ENCODE measurements around the gene PLAU. TPM values are rescaled to one million over a fixed set of nuclear protein-coding genes. Genes with fewer than 3 reads are reported as not detected.
"Not testable (repeated sequence)": the region's sequence is repeated elsewhere in the genome, so short reads cannot be mapped to it uniquely, and the experiment has no call there.

The PLAU gene
- total and polyA plus RNA-seq, 3 donors from 2014 or later = 0.87 to 13.6 (median 1.7) TPM

DNA sequence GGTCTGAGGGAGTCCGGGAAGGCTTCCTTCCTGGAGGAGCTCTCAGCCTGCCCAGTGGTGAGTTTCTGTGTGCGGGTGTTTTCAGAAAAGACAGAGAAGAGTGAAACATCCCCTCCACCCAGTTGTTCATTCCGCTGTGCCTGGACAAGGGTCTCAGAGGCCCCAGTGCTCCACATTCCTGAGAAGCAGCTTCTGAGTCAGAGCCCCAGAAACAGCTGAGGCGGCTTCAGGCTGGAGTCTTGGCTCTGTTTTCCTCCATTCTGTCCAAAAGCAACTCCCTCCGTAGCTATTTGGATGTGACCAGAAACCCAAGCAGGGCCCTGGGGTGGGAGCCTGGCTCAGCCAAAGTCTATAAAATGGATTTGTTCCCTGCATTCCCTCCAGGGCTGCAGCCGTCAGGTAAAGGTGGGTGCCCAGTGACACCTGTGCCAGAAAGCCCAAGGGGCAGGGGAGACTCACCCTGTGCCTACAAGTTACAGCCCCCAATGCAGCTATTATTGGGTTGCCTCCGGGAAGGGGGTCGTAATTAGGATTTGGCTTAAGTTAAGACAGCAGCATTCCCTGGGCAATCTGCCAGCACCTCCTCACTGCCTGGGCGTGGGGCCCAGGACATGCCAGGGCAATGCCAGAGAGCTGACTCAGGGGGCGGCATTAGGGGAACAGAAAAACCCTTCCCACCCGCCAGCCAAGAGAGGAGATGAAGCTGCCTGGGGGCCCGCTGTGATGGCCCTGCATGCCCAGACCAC is 23.5 kb upstream of the PLAU start:
- Histone ChIP-seq H3K27ac (peak overlapping the region; percentile 21 to 50), H3K27me3 (no peaks in the 10 kb centered on the region), H3K9me3 (no peaks in the 10 kb centered on the region), H3K36me3 (ENCODE audit: low read depth, missing control alignments) (no peaks in the 10 kb centered on the region), H3K4me1 (peaks cover 29% of the 10 kb centered on the region), H3K4me3 (no peak overlapping the region)
- 28 to 29% methylated on average over 5 to 12 of the region's 12 CpGs for WGBS, 2 donors
- TF ChIP-seq, protein P1, sequence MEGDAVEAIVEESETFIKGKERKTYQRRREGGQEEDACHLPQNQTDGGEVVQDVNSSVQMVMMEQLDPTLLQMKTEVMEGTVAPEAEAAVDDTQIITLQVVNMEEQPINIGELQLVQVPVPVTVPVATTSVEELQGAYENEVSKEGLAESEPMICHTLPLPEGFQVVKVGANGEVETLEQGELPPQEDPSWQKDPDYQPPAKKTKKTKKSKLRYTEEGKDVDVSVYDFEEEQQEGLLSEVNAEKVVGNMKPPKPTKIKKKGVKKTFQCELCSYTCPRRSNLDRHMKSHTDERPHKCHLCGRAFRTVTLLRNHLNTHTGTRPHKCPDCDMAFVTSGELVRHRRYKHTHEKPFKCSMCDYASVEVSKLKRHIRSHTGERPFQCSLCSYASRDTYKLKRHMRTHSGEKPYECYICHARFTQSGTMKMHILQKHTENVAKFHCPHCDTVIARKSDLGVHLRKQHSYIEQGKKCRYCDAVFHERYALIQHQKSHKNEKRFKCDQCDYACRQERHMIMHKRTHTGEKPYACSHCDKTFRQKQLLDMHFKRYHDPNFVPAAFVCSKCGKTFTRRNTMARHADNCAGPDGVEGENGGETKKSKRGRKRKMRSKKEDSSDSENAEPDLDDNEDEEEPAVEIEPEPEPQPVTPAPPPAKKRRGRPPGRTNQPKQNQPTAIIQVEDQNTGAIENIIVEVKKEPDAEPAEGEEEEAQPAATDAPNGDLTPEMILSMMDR (IDR thresholded peaks at IDR 0.05) = no peak
- TF ChIP-seq POLR2A (IDR thresholded peaks at IDR 0.05) = no peak
- intact Hi-C loops (cut with DNase I; ENCODE audit: low total_unique reads) = loop anchor here (10.0 kb wide), 1 partner anchor 47 kb away; no protein-coding TSS in a partner anchor
- peak; percentile 64 for DNase-seq

DNA sequence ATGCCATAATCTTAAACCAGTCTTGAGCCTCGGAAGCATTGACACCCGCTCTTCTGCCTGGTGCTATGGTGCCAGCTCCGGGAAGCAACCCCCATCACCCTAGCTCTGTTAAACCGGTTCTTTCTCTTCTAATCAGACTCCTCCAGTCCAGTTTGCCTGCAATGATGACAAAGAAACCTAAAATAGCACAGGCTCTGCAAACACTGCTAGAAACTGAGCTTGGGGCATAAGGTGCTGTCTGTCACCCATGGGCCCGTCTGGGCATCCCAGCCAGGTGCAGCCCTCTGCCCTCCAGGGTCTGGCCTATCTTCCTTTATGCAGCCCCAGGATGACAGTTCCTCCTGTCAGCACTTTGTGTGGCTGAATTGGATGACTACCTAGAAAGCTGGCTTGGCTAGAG is 22.4 kb upstream of the PLAU start:
- TF ChIP-seq POLR2A (IDR thresholded peaks at IDR 0.05) = no peak
- TF ChIP-seq, protein P1 (IDR thresholded peaks at IDR 0.05) = no peak
- WGBS, 2 donors = 86 to 90% methylated on average over 4 to 5 of the region's 5 CpGs
- Histone ChIP-seq H3K9me3 (no peaks in the 10 kb centered on the region), H3K4me1 (peaks cover 29% of the 10 kb centered on the region), H3K36me3 (ENCODE audit: low read depth, missing control alignments) (no peaks in the 10 kb centered on the region), H3K27ac (no peak overlapping the region), H3K4me3 (no peak overlapping the region), H3K27me3 (no peaks in the 10 kb centered on the region)
- intact Hi-C loops (cut with DNase I; ENCODE audit: low total_unique reads) = loop anchor here (10.0 kb wide), 1 partner anchor 46 kb away; no protein-coding TSS in a partner anchor
- DNase-seq = no peak

DNA sequence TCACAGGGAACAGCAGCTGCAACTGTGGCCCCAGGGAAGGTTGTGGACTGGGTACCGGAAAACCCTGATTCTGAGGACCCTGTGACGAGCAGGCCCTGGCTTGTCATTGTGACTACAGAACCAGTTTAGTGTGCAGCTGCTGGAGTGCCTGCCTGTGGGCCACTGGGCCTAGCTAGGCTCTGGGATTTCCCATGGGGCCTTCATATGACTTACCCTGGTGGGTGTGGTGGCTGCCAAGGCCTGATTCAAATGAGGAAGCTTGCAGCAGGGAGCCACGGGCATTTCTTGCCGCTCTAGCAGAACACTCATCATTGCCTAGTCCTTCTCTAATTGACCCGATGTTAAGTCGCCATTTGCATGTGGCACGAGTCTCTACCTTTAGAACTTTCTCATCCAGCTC is 21.9 kb upstream of the PLAU start:
- TF ChIP-seq, protein P1 (IDR thresholded peaks at IDR 0.05) = no peak
- TF ChIP-seq POLR2A (IDR thresholded peaks at IDR 0.05) = no peak
- DNase-seq = peak; percentile 51
- Histone ChIP-seq H3K9me3 (no peaks in the 10 kb centered on the region), H3K4me3 (no peak overlapping the region), H3K36me3 (ENCODE audit: low read depth, missing control alignments) (no peaks in the 10 kb centered on the region), H3K4me1 (peaks cover 29% of the 10 kb centered on the region), H3K27me3 (no peaks in the 10 kb centered on the region), H3K27ac (no peak overlapping the region)
- intact Hi-C loops (cut with DNase I; ENCODE audit: low total_unique reads) = loop anchor here (10.0 kb wide), 1 partner anchor 46 kb away; no protein-coding TSS in a partner anchor
- 74 to 82% methylated on average over 6 to 7 of the region's 7 CpGs for WGBS, 2 donors

DNA sequence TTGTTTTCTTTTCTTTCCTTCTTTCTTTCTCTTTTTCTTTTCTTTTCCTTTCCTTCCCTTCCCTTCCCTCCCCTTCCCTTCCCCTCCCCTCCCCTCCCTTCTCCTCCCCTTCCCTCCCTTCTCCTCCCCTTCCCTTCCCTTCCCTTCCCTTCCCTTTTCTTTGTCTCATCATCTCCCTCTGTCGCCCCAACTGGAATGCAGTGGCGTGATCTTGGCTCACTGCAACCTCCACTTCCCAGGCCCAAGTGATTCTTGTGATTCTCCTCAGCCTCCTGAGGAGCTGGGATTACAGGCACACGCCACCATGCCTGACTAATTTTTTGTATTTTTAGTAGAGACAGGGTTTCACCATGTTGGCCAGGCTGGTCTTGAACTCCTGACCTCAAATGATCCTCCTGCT is 21.5 kb upstream of the PLAU start:
- H3K9me3 ChIP-seq; H3K4me3 ChIP-seq; H3K36me3 ChIP-seq (ENCODE audit: low read depth, missing control alignments); DNase-seq; H3K27me3 ChIP-seq; H3K27ac ChIP-seq: not testable (repeated sequence)
- peaks cover 29% of the 10 kb centered on the region for H3K4me1 ChIP-seq
- intact Hi-C loops (cut with DNase I; ENCODE audit: low total_unique reads) = loop anchor here (10.0 kb wide), 1 partner anchor 45 kb away; no protein-coding TSS in a partner anchor
- WGBS, 2 donors = 92 to 100% methylated on average over 2 to 3 of the region's 3 CpGs

DNA sequence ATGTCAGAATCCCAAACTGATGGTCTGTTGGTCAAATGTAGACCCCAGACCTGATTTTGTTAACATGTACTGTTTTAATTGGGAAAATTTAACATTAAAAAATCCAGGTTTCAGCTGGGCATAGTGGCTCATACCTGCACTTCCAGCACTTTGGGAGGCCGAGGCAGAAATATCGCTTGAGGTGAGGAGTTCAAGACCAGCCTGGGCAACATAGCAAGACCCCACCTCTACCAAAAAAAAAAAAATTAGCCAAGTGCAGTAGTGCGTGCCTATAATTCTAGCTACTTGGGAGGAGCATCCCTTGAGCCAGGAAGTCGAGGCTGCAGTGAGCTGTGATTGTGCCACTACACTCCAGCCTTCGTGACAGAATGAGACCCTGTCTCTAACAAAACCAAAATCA is 20.7 kb upstream of the PLAU start:
- intact Hi-C loops (cut with DNase I; ENCODE audit: low total_unique reads) = no loop called here

DNA sequence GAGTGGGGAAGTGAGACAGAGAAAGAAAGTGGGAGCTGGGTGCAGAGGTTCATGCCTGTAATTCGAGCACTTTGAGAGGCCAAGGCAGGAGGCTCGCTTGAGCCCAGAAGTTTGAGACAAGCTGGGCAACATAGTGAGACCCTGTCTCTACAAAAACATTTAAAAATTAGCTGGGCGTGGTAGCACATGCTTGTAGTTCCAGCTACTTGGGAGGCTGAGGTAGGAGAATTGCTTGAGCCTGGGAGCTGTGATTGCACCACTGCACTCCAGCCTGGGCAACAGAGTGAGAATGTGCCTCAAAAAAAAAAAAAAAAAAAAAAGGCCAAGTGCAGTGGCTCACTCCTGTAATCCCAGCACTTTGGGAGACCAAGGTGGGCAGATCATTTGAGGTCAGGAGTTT is 20.1 kb upstream of the PLAU start:
- H3K4me1 ChIP-seq = peaks cover 29% of the 10 kb centered on the region
- H3K4me3 ChIP-seq; H3K36me3 ChIP-seq (ENCODE audit: low read depth, missing control alignments); DNase-seq; H3K27ac ChIP-seq; intact Hi-C loops (cut with DNase I; ENCODE audit: low total_unique reads); H3K27me3 ChIP-seq; H3K9me3 ChIP-seq: not testable (repeated sequence)
- 63 to 85% methylated on average over 3 of the region's 3 CpGs for WGBS, 2 donors

More for the DNA sequence above, 20.7 kb upstream of the PLAU start:
- no peaks in the 10 kb centered on the region for H3K27me3 ChIP-seq
- no peak overlapping the region for H3K4me3 ChIP-seq
- WGBS, 2 donors = 98% methylated on average over 5 of the region's 5 CpGs
- DNase-seq = no peak
- TF ChIP-seq POLR2A (IDR thresholded peaks at IDR 0.05) = no peak
- TF ChIP-seq, protein P1 (IDR thresholded peaks at IDR 0.05) = no peak
- peaks cover 29% of the 10 kb centered on the region for H3K4me1 ChIP-seq
- H3K36me3 ChIP-seq (ENCODE audit: low read depth, missing control alignments) = no peaks in the 10 kb centered on the region
- no peak overlapping the region for H3K27ac ChIP-seq
- no peaks in the 10 kb centered on the region for H3K9me3 ChIP-seq

Data from testis (tissue), 3 donors.